Keratinocyte (primary cell): Measurements from ENCODE around the gene CYP26A1.

Experiments
- EZH2 ChIP-seq: IDR thresholded peaks from one replicate; pipeline ENCODE4 v1.6.1; 2012; ENCODE audit warnings: inconsistent platforms, mild to moderate bottlenecking, low read length, moderate library complexity
- TF ChIP-seq, protein P1 (sequence below), 3 experiments: IDR thresholded peaks in 1 of 3; conservative IDR thresholded peaks in 1 of 3; optimal IDR thresholded peaks in 1 of 3; 2 replicates in 2 of 3; 3 replicates in 1 of 3; pipeline versions ENCODE3 to v1.5.1; 2011; ENCODE audit warnings: low read length in 3 of 3, mild to moderate bottlenecking in 3 of 3, moderate library complexity in 2 of 3, control low read depth in 1 of 3, inconsistent platforms in 1 of 3; ENCODE audit not compliant: insufficient read depth in 2 of 3; ENCODE audit errors: extremely low read depth in 1 of 3

DNA sequence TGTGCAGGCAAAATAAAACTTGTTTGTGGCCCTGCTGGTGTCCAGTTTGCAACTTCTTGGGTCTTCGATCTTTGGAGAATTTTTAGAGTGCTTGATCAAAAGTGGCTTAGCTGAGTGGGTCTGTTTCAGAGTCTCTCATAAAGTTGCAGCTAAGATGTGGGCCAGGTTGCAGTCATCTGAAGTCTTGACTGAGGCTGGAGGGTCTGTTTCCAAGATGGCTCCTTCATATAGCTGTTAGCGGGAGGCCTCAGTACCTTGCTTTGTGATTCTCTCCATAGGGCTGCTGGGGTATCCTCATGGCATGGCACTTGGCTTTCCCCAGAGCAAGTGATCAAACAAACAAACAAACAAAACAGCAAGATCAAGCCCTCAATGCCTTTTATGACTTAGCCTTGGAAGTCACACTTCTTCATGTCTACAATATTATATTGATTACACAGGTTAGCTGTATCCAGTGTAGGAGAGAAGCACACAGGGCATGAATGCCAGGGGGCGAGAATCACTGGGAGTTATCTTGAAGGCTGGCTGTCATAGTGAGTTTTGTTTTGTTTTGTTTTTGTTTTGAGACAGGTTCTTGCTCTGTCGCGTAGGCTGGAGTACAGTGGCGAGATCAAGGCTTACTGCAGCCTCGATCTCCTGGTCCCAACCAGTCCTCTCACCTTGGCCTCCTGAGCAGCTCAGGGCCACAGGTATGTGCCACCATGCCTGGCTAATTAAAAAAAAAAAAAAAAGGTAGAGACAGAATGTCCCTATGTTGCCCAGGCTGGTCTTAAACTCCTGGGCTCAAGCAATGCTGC is 10.2 kb downstream of the CYP26A1 start:
- TF ChIP-seq, protein P1, sequence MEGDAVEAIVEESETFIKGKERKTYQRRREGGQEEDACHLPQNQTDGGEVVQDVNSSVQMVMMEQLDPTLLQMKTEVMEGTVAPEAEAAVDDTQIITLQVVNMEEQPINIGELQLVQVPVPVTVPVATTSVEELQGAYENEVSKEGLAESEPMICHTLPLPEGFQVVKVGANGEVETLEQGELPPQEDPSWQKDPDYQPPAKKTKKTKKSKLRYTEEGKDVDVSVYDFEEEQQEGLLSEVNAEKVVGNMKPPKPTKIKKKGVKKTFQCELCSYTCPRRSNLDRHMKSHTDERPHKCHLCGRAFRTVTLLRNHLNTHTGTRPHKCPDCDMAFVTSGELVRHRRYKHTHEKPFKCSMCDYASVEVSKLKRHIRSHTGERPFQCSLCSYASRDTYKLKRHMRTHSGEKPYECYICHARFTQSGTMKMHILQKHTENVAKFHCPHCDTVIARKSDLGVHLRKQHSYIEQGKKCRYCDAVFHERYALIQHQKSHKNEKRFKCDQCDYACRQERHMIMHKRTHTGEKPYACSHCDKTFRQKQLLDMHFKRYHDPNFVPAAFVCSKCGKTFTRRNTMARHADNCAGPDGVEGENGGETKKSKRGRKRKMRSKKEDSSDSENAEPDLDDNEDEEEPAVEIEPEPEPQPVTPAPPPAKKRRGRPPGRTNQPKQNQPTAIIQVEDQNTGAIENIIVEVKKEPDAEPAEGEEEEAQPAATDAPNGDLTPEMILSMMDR (optimal IDR thresholded peaks at IDR 0.05 in 1 of 3, IDR thresholded peaks at IDR 0.05 in 1 of 3, conservative IDR thresholded peaks at IDR 0.05 in 1 of 3; ENCODE audit: extremely low read depth in 1 of 3, insufficient read depth in 2 of 3, low read length in 3 of 3), result no peak
- no peak for TF ChIP-seq EZH2
